C1 segment of cervical spinal cord (tissue), 14 donors: ENCODE results near the gene NXPE4.
"Not testable (repeated sequence)": the region's sequence is repeated elsewhere in the genome, so short reads cannot be mapped to it uniquely, and the experiment has no call there.

ENCODE experiments used
- DNase-seq, 14 donors: peaks; one replicate each; lab custom pipeline; 2025; lab: John Stamatoyannopoulos, UW

The NXPE4 gene

GRCh38 chr11:114595571-114595970, at the start of gene NXPE4:
TSS of gene NXPE4 (minus strand) at chr11:114595786. CDS start at chr11:114594759, 1,027 bp downstream.
- no peak for DNase-seq

DNA sequence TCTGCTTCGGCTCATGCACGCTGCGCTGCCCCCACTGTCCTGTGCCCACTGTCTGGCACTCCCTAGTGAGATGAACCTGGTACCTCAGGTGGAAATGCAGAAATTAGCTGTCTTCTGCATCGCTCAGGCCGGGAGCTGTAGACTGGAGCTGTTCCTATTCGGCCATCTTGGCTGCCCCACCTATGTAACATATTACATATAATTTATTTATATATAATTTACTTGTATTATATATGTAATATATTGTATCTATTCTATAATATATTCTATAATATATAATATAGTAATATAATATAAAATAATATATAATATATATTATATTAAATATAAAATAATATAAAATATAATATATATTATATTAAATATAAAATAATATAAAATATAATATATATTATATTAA, 43.9 kb upstream of the NXPE4 start:
- not testable (repeated sequence) for DNase-seq

- DNase-seq: not testable (repeated sequence)
These were observed 35.9 kb upstream of the NXPE4 start for GRCh38 chr11:114631445-114631965.

- no peak for DNase-seq
These were observed 29.7 kb upstream of the NXPE4 start for GRCh38 chr11:114625294-114625693.

DNA sequence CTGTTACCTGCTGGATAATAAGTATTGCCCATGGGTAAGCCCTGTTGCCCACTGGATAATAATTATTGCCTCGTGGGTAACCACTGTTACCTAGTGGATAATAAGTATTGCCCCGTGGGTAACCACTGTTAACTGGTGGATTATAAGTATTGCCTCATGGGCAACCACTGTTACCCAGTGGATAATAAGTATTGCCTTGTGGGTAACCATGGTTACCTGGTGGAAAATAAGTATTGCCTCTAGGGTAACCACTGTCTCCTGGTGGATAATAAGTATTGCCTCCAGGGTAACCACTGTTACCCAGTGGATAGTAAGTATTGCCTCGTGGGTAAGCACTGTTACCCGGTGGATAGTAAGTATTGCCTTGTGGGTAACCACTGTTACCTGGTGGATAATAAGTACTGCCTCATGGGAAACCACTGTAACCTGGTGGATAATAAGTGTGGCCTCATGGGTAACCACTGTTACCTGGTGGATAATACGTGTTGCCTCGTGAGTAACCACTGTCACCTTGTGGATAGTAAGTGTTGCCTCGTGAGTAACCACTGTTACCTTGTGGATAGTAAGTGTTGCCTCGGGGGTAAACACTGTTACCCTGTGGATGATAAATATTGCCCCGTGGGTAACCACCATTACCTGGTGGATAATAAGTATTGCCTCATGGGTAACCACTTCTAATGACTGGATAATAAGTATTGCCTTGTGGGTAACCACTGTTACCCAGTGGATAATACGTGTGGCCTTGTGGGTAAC, 29.0 kb upstream of the NXPE4 start:
- DNase-seq: no peak

DNA sequence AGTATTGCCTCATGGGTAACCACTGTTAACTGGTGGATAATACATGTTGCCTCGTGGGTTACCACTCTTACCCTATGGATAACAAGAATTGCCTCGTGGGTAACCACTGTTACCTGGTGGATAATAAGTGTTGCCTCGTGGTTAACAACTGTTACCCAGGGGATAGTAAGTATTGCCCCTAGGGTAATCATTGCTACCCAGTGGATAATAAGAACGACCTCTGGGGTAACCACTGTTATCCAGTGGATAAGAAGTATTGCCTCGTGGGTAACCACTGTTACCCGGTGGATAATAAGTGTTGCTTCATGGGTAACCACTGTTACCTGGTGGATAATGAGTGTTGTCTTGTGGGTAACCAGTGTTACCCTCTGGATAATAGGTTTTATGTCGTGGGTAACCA, 28.1 kb upstream of the NXPE4 start:
- DNase-seq: no peak

GRCh38 chr11:114622858-114623257, 27.3 kb upstream of the NXPE4 start:
- DNase-seq: no peak

DNA sequence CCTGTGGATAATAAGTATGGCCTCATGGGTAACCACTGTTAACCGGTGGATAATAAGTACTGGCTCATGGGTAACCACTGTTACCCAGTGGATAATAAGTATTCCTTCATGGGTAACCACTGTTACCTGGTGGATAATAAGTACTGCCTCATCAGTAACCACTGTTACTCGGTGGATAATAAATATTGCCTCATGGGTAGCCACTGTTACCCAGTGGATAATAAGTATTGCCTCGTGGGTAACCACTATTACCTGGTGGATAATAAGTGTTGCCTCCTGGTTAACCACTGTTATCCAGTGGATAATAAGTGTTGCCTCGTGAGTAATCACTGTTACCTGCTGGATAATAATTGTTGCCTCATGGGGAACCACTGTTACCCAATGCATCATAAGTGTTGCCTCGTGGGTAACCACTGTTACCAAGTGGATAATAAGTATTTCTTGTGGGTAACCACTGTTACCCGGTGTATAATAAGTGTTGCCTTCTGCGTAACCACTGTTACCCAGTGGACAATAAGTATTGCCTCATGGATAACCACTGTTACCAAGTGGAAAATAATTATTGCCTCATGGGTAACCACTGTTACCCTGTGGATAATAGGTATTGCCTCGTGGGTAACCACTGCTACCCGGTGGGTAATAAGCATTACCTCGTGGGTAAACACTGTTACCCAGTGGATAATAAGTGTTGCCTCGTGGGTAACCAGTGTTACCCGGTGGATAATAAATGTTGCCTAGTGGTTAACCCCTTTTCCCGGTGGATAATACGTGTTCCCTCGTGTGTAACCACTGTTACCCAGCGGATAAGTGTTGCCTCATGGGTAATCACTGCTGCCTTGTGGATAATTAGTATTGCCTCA, 26.6 kb upstream of the NXPE4 start:
- DNase-seq: no peak

DNA sequence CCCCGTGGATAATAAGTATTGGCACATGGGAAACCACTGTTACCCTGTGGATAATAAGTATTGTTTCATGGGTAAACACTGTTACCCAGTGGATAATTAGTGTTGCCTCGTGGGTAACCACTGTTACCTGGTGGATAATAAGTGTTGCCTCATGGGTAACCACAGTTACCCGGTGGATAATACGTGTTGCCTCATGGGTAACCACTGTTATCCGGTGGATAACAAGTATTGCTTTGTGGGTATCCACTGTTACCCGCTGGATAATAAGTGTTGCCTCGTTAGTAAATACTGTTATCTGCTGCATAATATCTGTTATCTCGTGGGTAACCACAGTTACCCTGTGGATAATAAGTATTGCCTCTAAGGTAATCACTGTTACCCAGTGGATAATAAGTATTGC, 25.5 kb upstream of the NXPE4 start:
- no peak for DNase-seq

DNA sequence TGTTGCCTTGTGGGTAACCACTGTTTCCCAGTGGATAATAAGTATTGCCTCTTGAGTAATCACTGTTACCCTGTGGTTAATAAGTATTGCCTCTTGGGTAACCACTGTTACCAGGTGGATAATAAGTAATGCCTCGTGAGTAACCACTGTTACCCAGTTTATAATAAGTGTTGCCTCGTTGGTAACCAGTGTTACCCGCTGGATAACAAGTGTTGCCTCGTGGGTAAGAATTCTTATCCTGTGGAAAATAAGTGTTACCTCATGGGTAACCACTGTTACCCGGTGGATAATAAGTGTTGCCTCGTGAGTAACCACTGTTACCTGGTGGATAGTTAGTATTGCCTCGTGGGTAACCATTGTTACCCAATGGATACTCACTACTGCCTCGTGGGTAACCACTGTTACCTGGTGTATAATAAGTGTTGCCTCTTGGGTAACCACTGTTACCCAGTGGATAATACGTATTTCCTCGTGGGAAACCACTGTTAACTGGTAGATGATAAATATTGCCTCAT, 24.1 kb upstream of the NXPE4 start:
- no peak for DNase-seq

DNA sequence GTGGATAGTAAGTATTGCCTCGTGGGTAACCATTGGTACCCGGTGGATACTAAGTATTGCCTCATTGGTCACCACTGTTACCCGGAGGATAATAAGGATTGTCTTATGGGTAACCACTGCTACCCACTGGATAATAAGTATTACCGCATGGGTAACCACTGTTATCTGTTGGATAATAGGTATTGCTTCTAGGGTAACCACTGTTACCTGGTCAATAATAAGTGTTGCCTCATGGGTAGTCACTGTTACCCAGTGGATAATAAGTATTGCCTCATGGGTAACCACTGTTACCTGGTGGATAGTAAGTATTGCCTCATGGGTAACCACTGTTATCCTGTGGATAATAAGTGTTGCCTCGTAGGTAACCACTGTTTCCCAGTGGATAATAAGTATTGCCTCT, 22.6 kb upstream of the NXPE4 start:
- no peak for DNase-seq

DNA sequence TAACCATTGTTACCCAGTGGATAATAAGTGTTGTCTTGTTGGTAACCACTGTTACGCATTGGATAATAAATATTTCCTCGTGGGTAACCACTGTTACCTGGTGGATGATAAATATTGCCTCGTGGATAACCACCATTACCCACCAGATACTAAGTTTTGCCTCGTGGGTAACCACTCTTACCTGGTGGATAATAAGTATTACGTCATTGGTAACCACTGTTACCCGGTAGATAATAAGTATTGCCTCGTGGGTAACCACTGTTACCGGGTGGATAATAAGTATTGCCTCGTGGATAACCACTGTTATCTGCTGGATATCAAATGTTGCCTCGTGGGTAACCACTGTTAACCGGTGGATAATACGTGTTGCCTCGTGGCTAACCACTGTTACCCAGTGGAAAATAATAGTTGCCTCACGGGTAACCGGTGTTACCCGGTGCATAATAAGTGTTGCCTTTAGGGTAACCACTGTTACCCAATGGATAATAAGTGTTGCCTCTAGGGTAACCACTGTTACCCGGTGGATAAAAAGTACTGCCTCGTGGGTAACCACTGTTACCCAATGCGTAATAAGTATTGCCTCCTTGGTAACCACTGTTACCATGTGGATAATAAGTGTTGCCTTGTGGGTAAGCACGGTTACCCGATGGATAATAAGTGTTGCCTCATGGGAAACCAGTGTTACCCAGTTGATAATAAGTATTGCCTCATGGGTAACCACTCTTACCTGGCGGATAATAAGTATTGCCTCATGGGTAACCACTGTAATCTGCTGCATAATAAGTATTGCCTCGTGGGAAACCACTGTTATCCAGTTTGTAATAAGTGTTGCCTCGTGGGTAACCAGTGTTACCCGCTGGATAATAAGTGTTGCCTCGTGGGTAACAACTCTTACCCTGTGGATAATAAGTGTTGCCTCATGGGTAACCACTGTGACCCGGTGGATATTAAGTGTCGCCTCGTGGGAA, 21.9 kb upstream of the NXPE4 start:
- no peak for DNase-seq

DNA sequence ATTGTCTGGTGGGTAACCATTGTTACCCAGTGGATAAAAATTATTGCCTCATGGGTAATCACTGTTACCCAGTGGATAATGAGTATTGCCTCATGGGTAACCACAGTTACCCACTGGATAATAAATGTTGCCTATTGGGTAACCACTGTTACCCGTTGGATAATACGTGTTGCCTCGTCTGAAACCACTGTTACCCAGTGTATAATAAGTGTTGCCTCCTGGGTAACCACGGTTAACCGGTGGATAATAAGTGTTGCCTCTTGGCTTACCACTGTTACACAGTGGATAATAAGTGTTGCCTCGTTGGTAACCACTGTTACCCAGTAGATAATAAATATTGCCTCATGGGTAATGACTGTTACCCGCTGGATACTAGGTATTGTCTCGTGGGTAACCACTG, 20.9 kb upstream of the NXPE4 start:
- no peak for DNase-seq

DNA sequence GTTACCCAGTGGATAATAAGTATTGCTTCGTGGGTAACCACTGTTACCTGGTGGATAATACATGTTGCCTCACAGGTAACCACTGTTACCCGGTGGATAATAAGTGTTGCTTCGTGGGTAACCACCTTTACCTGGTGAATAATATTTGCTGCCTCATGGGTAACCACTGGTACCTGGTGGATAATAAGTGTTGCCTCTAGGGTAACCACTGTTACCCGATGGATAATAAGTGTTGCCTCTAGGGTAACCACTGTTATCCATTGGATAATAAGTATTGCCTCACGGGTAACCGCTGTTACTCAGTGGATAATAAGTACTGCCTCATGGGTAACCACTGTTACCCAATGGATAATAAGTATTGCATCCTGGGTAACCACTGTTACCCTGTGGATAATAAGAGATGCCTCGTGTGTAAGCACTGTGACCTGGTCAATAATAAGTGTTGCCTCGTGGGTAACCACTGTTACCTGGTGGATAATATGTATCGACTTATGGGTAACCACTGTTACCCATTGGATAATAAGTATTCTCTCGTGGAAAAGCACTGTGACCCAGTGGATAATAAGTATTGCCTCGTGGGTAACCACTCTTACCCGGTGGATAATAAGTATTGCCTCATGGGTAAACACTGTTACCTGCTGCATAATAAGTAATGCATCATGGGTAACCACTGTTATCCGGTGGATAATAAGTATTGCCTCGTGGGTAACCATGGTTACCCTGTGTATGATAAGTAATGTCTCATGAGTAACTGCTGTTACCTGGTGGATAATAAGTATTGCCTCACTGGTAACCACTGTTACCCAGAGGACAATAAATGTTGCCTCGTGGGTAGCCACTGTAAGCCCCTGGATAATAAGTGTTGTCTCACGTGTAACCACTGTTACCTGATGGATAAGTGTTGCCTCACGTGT, 20.1 kb upstream of the NXPE4 start:
- no peak for DNase-seq

DNA sequence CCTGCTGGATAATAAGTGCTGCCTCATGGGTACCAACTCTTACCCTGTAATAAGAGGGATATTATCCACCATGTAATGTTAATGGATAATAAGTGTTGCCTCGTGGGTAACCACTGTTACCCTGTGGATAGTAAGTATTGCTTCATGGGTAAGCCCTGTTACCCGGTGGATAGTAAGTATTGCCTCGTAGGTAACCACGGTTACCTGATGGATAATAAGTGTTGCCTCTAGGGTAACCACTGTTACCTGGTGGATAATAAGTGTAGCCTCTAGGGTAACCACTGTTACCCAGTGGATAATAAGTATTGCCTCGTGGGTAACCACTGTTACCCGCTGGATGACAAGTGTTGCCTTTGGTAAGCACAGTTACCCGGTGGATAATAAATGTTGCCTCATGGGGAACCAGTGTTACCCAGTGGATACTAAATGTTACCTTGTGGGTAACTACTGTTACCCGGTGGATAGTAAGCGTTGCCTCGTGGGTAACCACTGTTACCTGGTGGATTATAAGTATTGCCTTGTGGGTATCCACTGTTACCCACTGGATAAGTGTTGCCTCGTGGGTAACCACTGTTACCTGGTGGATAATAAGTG, 18.6 kb upstream of the NXPE4 start:
- DNase-seq: no peak

DNA sequence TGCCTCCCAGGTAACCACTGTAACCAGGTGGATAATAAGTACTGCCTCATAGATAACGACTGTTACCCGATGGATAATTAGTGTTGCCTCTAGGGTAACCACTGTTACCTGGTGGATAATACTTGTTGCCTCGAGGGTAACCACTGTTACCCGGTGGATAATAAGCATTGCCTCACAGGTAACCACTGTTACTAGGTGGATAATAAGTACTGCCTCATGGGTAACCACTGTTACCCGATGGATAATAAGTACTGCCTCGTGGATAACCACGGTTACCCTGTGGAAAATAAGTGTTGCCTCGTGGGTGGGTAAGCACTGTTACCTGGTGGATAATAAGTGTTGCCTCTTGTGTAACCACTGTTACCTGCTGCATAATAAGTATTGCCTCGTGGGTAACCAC, 17.5 kb upstream of the NXPE4 start:
- DNase-seq: not testable (repeated sequence)

- no peak for DNase-seq
These were observed 17.1 kb upstream of the NXPE4 start for GRCh38 chr11:114612686-114613085.

- DNase-seq: not testable (repeated sequence)
These were observed 16.6 kb upstream of the NXPE4 start for GRCh38 chr11:114612199-114612598.
